ENCODE measurements around the gene SOX21.

The SOX21 gene

GRCh38 chr13:94692030-94692429 lies 20.3 kb downstream of the SOX21 start:
- no peak overlapping the region for H3K4me3 ChIP-seq (ENCODE audit: low read depth, low read length)

GRCh38 chr13:94683409-94683808 lies 28.9 kb downstream of the SOX21 start:
- no peak overlapping the region for H3K4me3 ChIP-seq (ENCODE audit: low read depth, low read length)
- no peak for TF ChIP-seq CTCF (IDR thresholded peaks at IDR 0.05; ENCODE audit: low read depth, low read length)

More at GRCh38 chr13:94692030-94692429, 20.3 kb downstream of the SOX21 start:
- TF ChIP-seq CTCF (IDR thresholded peaks at IDR 0.05; ENCODE audit: low read depth, low read length): no peak

GRCh38 chr13:94682229-94682628 lies 30.1 kb downstream of the SOX21 start:
- no peak for TF ChIP-seq CTCF (IDR thresholded peaks at IDR 0.05; ENCODE audit: low read depth, low read length)
- H3K4me3 ChIP-seq (ENCODE audit: low read depth, low read length): no peak overlapping the region

GRCh38 chr13:94679614-94680013 lies 32.7 kb downstream of the SOX21 start:
- TF ChIP-seq CTCF (IDR thresholded peaks at IDR 0.05; ENCODE audit: low read depth, low read length): no peak

GRCh38 chr13:94678845-94679244 lies 33.5 kb downstream of the SOX21 start:
- no peak overlapping the region for H3K4me3 ChIP-seq (ENCODE audit: low read depth, low read length)
- TF ChIP-seq CTCF (IDR thresholded peaks at IDR 0.05; ENCODE audit: low read depth, low read length): no peak

More at GRCh38 chr13:94679614-94680013, 32.7 kb downstream of the SOX21 start:
- H3K4me3 ChIP-seq (ENCODE audit: low read depth, low read length): no peak overlapping the region

- no peak for TF ChIP-seq CTCF (IDR thresholded peaks at IDR 0.05; ENCODE audit: low read depth, low read length)
Observed at GRCh38 chr13:94677799-94678198, 34.5 kb downstream of the SOX21 start.

GRCh38 chr13:94674609-94675348 lies 37.6 kb downstream of the SOX21 start:
- peak; percentile 61 for TF ChIP-seq CTCF (IDR thresholded peaks at IDR 0.05; ENCODE audit: low read depth, low read length)
- H3K4me3 ChIP-seq (ENCODE audit: low read depth, low read length): no peak overlapping the region

More at GRCh38 chr13:94677799-94678198, 34.5 kb downstream of the SOX21 start:
- no peak overlapping the region for H3K4me3 ChIP-seq (ENCODE audit: low read depth, low read length)
